HUES6 (cell line): Measurements from ENCODE around the gene PPP1R12B.
"Not testable (repeated sequence)": the region's sequence is repeated elsewhere in the genome, so short reads cannot be mapped to it uniquely, and the experiment has no call there.

Experiments
- H3K27ac ChIP-seq: 2 replicates; pipeline ENCODE4 v1.7.0; 2013; ENCODE audit warnings: low read depth, mild to moderate bottlenecking, low read length, inconsistent platforms
- H3K27me3 ChIP-seq: 2 replicates; pipeline ENCODE4 v1.6.1; 2013; ENCODE audit warnings: low read length; ENCODE audit not compliant: control insufficient read depth, insufficient read depth
- H3K36me3 ChIP-seq: 2 replicates; pipeline ENCODE4 v1.6.1; 2013; ENCODE audit warnings: low read length; ENCODE audit not compliant: control insufficient read depth, insufficient read depth
- H3K4me1 ChIP-seq: 2 replicates; pipeline ENCODE4 v1.6.1; 2013; ENCODE audit warnings: low read length; ENCODE audit not compliant: control insufficient read depth, insufficient read depth
- H3K4me3 ChIP-seq: 2 replicates; pipeline ENCODE4 v1.5.1; 2013; ENCODE audit warnings: low read depth, low read length
- H3K9ac ChIP-seq: one replicate; pipeline ENCODE4 v1.6.1; 2013; ENCODE audit warnings: mild to moderate bottlenecking, low read length
- H3K9me3 ChIP-seq: 2 replicates; pipeline ENCODE4 v1.6.1; 2013; ENCODE audit warnings: low read depth, low read length; ENCODE audit not compliant: control insufficient read depth, insufficient read depth

PPP1R12B gene

DNA sequence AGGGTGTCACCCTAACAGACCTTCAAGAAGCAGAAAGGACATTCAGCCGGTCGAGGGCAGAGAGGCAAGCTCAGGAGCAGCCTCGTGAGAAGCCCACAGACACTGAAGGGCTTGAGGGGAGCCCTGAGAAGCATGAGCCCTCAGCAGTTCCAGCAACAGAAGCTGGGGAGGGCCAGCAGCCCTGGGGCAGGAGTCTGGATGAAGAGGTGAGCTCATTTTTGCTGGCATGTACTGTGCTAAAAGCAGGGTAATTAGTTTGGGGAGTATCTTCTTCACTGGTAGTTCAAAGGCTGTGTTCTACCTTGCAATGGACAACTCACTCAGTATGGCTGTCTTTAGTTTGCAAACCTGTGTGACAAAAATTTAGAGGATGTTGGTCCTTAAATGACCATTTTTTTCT is 144.6 kb downstream of the PPP1R12B start:
- H3K9ac ChIP-seq, H3K9me3 ChIP-seq, H3K4me3 ChIP-seq, H3K27ac ChIP-seq, H3K4me1 ChIP-seq, H3K27me3 ChIP-seq: not testable (repeated sequence)
- peaks cover 15% of the 10 kb centered on the region for H3K36me3 ChIP-seq

DNA sequence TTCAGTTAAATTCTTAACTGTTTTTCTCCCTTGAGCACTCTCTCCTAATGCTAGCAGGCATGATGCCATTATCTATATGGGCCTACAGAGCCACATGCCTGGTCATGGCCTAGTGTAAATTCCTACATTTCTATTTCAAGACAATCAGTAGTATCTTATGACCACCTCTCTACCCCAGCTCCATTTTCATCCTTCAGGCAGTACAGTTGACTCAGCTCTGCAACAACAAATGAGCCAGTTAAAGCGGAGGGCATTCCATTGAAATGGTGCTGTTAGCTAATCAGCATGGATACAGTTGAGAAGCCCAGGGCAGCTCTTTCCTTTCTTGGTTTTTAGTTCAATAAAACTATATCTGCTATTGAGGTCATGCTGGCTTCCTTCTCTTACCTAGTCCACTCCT is 150.0 kb downstream of the PPP1R12B start:
- Histone ChIP-seq H3K9me3 (no peaks in the 10 kb centered on the region), H3K9ac (no peak overlapping the region), H3K36me3 (peaks cover 10% of the 10 kb centered on the region), H3K4me3 (no peak overlapping the region), H3K27ac (no peak overlapping the region), H3K4me1 (peaks cover 5% of the 10 kb centered on the region; the same call in 1 of the 2 replicates), H3K27me3 (no peaks in the 10 kb centered on the region)

DNA sequence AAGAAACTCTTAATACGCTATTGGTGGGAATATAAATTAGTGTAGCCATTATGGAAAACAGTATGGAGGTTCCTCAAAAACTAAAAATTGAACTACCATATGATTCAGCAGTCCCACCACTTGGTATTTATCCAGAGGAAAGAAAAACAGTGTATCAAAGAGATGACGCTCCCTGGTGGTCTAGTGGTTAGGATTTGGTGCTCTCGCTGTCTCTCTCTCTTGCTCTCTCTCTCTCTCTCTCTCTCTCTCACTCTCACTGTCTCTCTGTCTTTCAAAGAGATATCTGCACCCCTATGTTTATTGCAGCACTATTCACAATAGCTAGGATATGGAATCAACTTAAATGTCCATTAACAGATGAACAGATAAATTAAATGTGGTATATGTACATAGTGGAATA is 151.5 kb downstream of the PPP1R12B start:
- not testable (repeated sequence) for H3K36me3 ChIP-seq, H3K4me1 ChIP-seq, H3K9ac ChIP-seq, H3K4me3 ChIP-seq, H3K27me3 ChIP-seq, H3K9me3 ChIP-seq, H3K27ac ChIP-seq

DNA sequence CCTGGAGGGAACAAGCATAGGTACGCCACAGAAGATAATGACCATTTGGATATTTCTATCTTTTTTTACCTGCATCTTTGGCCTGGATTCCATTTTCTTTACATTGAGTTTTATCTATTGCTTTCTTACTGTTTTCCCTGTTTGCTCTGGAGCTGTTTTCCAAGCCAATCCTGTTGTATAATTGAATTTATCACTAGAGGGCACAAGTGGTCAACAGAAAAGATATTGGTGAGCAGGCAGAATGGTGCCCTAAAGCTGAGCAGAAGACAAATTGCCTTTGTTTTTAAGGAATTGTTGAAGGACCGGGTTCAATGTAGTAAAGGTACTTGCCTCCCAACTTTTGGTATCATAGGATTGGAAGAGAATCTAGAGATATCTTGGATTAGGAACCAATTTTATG is 152.8 kb downstream of the PPP1R12B start:
- Histone ChIP-seq H3K4me1 (peaks cover 17% of the 10 kb centered on the region), H3K4me3 (no peak overlapping the region), H3K9me3 (no peaks in the 10 kb centered on the region), H3K27me3 (no peaks in the 10 kb centered on the region), H3K36me3 (no peaks in the 10 kb centered on the region), H3K9ac (no peak overlapping the region), H3K27ac (no peak overlapping the region)

DNA sequence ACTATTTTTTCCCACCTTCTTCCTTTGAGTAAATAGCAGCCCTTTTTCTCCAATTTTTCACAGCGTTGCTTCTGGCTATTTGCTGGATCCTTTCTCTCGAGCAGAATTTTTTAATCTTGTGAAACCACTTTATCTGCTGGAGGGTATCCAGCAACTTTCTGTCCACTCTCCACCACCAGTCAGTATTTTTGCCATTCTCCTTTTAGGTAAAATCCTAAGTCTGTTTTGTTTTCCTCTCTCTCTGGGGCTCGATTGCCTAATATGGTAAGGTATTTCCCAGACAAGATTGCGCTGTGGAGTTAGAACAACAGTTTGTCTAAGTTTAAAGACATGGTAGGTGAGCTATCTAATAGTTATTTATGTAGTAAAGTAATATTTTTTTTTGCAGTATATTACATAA is 156.9 kb downstream of the PPP1R12B start:
- Histone ChIP-seq H3K27ac (peak overlapping the region; percentile 82), H3K4me1 (peaks cover 12% of the 10 kb centered on the region), H3K4me3 (no peak overlapping the region), H3K9me3 (no peaks in the 10 kb centered on the region), H3K36me3 (no peaks in the 10 kb centered on the region), H3K27me3 (no peaks in the 10 kb centered on the region), H3K9ac (peak overlapping the region; percentile 57)

DNA sequence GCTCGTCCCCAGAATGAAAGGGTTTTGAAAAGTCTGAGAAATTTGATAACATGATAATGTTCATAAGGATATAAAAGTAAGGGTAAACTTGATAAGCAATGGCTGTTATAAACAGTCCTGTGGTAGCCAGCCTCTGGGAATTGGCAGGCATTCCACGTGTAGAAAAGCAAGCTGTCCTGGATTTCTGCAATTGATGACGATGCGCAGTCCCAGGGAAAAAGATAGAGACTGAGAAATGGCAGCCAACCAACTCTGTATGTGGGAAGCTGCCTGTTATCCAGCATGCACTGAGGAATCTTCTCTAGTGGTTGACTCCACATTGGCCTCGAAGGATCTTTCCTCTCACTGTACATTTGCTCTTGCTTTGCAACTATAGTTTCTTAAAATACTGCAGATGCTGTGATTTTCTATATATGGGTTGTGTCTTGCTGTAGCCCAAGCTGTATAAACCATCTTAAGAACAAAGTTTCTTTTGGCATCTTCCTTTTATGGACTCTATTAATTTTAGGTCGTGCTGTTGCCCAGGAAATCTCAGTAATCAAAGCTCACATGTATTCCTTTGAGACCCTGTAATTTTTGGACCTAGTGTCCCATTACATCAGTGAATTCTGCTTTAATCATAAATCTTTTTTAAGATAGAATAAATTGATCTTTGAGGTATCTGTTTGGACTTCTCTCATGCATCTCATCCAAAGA is 157.5 kb downstream of the PPP1R12B start:
- Histone ChIP-seq H3K9ac (peak overlapping the region; percentile 29), H3K27ac (peak overlapping the region; percentile 82), H3K4me1 (peaks cover 12% of the 10 kb centered on the region)
- H3K36me3 ChIP-seq, H3K4me3 ChIP-seq, H3K9me3 ChIP-seq, H3K27me3 ChIP-seq: not testable (repeated sequence)

DNA sequence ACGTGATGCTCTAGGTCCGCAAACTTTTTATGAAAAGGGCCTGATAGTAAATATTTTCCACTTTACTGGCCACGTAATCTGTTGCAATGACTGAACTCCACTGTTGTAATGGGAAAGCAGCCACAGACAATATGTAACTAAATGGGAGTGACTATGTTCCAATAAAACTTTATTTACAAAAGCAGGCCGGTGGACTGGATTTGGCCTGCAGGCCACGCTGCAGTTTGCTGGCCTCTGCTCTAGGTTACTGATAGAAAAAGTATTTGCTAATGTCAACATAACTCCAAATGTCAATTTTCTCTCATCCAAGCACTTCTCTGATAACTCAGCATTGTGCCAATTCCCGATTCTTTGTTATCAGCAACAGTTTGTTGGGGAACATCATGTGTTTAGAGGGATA is 160.4 kb downstream of the PPP1R12B start:
- not testable (repeated sequence) for H3K9me3 ChIP-seq, H3K36me3 ChIP-seq, H3K27me3 ChIP-seq, H3K4me3 ChIP-seq, H3K27ac ChIP-seq, H3K9ac ChIP-seq
- peaks cover 12% of the 10 kb centered on the region for H3K4me1 ChIP-seq

DNA sequence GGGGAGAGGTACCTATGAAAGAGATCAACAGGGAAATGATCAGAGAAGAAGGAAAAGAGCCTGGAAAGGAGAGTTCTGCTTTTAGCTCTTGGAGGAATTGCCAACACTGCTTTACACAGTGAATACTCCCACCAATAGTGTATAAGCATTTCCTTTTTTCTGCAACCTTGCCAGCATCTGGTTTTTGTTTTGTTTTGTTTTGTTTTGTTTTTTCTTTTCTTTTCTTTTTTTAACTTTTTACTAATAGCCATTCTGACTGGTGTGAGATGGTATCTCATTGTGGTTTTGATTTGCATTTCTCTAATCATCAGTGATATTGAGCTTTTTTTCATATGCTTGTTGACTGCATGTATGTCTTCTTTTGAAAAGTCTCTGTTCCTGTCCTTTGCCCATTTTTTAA is 165.4 kb downstream of the PPP1R12B start:
- H3K4me1 ChIP-seq, H3K27me3 ChIP-seq, H3K27ac ChIP-seq, H3K36me3 ChIP-seq, H3K9me3 ChIP-seq, H3K9ac ChIP-seq, H3K4me3 ChIP-seq: not testable (repeated sequence)

DNA sequence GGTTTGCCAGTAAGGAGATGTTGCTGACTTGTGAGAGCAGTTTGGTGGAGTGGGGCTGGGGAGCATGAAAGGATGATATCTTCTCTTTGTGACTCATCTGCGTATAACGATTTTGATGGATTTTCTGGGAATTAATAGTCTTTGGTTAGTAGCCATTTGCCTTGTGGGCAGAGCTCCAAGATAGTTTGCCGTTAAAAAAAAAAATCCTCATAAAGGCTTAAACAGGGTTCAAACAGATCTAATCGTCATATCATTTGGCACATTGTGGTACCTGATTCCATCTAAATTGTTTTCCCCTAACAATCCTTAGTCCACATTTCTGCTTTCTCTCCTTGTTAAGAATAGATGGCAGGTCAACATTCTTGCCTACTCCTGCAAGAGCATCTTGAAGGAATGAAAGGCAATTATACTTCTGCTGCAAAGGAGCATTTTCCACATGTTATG is 168.0 kb downstream of the PPP1R12B start:
- H3K9me3 ChIP-seq = no peaks in the 10 kb centered on the region
- H3K36me3 ChIP-seq = no peaks in the 10 kb centered on the region
- H3K4me3 ChIP-seq = no peak overlapping the region
- no peak overlapping the region for H3K9ac ChIP-seq
- H3K27ac ChIP-seq = no peak overlapping the region
- H3K4me1 ChIP-seq = no peaks in the 10 kb centered on the region
- no peaks in the 10 kb centered on the region for H3K27me3 ChIP-seq

DNA sequence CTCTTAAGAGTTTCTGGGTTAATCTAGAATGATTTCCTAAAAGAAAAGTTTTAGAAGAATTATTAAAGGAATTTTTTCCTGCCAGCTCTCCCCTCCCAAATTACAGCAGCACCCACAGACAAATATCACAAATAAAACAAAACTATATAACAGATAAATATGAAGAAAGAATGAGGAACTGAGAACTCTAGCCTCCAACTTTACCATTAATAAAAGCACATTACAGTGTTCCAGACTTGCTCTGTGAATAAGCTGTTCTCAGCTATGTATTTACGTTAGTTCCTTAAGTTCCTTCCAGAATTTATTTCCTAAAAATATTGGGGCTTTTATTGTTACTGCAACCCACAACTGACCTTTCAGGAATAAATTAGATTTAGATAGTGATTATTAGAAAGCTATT is 168.6 kb downstream of the PPP1R12B start:
- not testable (repeated sequence) for H3K9me3 ChIP-seq, H3K27ac ChIP-seq, H3K27me3 ChIP-seq, H3K4me1 ChIP-seq, H3K4me3 ChIP-seq, H3K36me3 ChIP-seq, H3K9ac ChIP-seq

DNA sequence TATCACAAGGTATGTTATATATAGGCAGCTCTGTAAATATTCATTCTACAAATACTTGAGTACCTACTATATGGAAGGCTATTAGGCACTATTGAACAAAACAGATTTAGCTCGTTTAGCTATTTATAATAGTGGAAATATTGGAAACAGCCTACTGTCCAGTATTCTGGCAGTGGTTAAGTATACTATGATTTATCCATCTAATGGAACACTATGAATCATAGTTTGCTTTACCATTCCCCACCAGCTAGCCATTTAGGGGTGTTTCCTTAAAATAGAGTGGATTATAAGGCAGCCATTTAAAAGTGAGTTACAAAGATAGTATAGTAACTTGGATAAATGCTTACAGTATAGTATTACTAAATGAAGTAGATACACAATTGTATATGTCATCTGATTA is 169.7 kb downstream of the PPP1R12B start:
- H3K27me3 ChIP-seq, H3K9ac ChIP-seq, H3K4me3 ChIP-seq, H3K4me1 ChIP-seq, H3K9me3 ChIP-seq, H3K27ac ChIP-seq, H3K36me3 ChIP-seq: not testable (repeated sequence)

DNA sequence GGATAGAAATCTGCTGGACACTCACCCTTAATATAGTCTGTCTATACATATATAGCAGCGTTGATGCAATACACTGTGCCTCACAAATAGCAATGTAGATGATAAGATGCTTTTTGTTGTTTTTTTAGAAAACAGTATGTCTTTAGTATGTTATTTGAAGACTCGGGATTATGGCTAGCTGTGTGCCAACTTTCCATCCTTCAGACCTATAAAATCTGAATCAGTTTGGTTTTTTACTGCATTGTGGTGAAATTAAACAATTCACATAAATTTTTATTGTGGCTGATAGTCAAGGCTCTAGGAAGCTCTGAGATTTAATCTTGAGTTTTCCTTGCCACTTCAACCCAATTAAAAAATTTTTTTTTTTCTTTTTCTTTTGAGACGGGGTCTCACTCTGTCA is 170.4 kb downstream of the PPP1R12B start:
- not testable (repeated sequence) for H3K9ac ChIP-seq, H3K4me1 ChIP-seq, H3K4me3 ChIP-seq, H3K27ac ChIP-seq, H3K9me3 ChIP-seq, H3K27me3 ChIP-seq, H3K36me3 ChIP-seq
